Effector memory CD4-positive, alpha-beta T cell (primary cell): Measurements from ENCODE around the gene EIF4A2.

Experiments
- DNase-seq, 3 donors: peaks; one replicate each; pipeline ENCODE4 v3.0.0-alpha.2; 2020
- H3K27ac ChIP-seq: 2 replicates; pipeline ENCODE4 v1.7.0; 2013; ENCODE audit warnings: mild to moderate bottlenecking, low read length, moderate library complexity; ENCODE audit not compliant: insufficient read depth, poor library complexity, severe bottlenecking
- H3K27me3 ChIP-seq: replicated peaks from 2 replicates; pipeline ENCODE4 v1.7.0; 2013; ENCODE audit warnings: mild to moderate bottlenecking, low read length; ENCODE audit not compliant: insufficient read depth, control insufficient read depth, poor library complexity, severe bottlenecking
- H3K36me3 ChIP-seq: 2 replicates; pipeline ENCODE4 v1.7.0; 2013; ENCODE audit warnings: mild to moderate bottlenecking, low read length, moderate library complexity; ENCODE audit not compliant: control insufficient read depth, insufficient read depth
- H3K4me1 ChIP-seq: 2 replicates; pipeline ENCODE4 v1.7.0; 2013; ENCODE audit warnings: low read length, mild to moderate bottlenecking; ENCODE audit not compliant: control insufficient read depth, insufficient read depth, poor library complexity, severe bottlenecking
- H3K4me3 ChIP-seq: 2 replicates; pipeline ENCODE4 v1.7.0; 2013; ENCODE audit warnings: low read length, low read depth, mild to moderate bottlenecking; ENCODE audit not compliant: insufficient read depth, poor library complexity, severe bottlenecking
- H3K9me3 ChIP-seq: 2 replicates; pipeline ENCODE4 v1.7.0; 2013; ENCODE audit warnings: mild to moderate bottlenecking, low read length, moderate library complexity; ENCODE audit not compliant: control insufficient read depth

Gene EIF4A2

DNA sequence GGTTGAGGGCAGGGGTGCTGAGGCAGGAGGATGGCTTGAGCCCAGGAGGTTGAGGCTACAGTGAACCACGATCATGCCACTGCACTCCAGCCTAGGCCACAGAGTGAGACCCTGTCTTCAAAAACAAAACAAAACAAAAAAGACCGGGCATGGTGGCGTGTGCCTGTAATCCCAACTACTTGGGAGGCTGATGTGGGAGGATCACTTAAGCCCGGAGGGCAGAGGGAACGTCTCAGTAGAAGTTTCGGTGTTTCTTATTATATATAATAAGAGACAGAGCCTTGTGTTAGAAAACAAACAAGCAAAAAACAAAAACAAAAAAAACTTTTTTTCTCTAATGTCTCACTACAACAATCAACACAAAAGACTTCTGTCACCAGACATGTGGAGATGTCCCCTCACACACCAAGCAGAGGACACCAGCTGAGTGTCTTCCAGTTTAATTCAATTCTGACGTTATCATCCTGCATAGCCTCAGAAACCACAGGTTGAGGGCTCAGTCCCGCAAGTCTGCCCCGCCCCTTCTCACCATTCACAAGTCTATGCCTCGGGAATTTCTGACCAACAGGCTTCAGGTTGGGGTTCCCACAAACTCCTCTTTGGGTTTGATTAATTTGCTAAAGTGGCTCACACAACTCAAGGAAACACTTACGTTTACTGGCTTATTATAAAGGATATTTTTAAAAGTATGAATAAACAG lies 24.0 kb upstream of the EIF4A2 start:
- Histone ChIP-seq H3K27me3 (no peaks in the 10 kb centered on the region), H3K4me1 (no peaks in the 10 kb centered on the region), H3K9me3 (no peaks in the 10 kb centered on the region), H3K27ac (no peak overlapping the region), H3K36me3 (no peaks in the 10 kb centered on the region), H3K4me3 (no peak overlapping the region)
- no peak for DNase-seq

DNA sequence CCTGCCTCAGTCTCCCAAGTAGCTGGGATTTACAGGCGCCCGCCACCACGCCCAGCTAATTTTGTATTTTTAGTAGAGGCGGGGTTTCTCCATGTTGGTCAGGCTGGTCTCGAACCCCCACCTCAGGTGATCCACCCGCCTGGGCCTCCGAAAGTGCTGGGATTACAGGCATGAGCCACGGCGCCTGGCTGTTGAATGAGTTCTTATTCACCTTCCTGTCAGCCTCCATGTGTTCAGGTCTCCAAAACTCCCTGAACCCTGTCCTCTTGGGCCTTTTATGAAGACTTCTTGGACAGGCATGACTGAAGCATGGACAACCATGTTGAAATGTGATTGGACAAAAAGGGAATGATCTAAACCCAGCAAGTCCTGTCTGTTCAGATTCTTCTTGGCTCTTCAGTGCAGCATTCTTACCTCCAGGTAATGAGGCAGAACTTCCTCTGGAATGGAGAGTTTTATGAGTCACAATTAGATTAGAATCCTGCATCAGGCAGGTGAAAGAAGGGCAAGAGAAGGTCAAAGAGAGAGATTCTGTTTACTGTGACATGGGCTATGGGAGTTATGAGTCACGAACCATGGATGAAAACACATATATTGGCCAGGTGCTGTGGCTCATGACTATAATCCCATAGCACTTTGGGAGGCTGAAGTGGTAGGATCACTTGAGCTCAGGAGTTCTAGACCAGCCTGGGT lies 23.1 kb upstream of the EIF4A2 start:
- DNase-seq = no peak
- Histone ChIP-seq H3K27ac (no peak overlapping the region), H3K27me3 (no peaks in the 10 kb centered on the region), H3K4me3 (no peak overlapping the region), H3K4me1 (no peaks in the 10 kb centered on the region), H3K36me3 (no peaks in the 10 kb centered on the region), H3K9me3 (no peaks in the 10 kb centered on the region)

DNA sequence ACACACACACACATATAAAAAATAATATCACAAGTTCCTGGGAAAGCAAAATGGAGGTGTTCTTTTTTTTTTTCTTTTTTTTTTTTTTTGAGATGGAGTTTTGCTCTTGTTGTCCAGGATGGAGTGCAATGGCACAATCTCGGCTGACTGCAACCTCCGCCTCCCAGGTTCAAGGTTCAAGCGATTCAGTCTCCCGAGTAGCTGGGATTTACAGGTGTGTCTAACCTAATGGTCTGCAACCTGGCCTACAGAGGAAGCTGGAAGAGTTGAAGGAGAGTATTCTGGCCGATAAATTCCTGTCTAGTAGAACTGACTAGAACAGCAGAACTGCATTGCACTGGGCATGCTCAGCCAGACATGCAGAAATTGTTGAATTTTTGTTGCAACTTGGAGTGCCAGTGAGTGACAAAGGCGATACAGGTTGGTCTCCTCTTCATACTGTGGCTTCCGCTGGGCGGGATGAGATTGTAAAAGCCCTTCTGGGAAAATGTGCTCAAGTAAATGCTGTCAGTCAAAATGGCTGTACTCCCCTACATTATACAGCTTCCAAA lies 22.4 kb upstream of the EIF4A2 start:
- no peaks in the 10 kb centered on the region for H3K36me3 ChIP-seq
- no peak overlapping the region for H3K27ac ChIP-seq
- H3K9me3 ChIP-seq = no peaks in the 10 kb centered on the region
- DNase-seq = no peak
- H3K27me3 ChIP-seq = no peaks in the 10 kb centered on the region
- H3K4me3 ChIP-seq = no peak overlapping the region
- no peaks in the 10 kb centered on the region for H3K4me1 ChIP-seq

DNA sequence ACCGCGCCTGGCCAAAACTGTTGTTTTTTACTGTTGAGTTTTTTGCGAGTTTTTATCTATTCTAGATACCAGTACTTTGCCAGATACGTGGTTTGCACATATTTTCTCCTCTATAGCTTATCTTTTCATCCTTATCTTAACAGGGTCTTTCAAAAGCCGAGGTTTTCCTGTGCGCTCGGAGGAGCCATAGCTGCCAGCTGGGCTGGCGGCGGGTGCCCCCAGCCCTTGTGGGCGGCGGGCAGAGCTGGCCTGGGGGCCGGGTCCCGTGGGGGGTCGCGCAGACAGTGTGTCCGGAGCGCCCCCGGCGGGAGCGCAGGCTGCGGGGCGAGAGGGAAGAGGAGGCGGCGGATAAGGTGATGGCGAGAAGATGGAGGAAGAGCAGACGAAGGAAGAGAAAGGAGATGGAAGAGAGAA lies 11.1 kb upstream of the EIF4A2 start:
- DNase-seq = no peak
- H3K27me3 ChIP-seq = no peaks in the 10 kb centered on the region
- no peaks in the 10 kb centered on the region for H3K9me3 ChIP-seq
- H3K36me3 ChIP-seq = no peaks in the 10 kb centered on the region
- peak overlapping the region; percentile 64 for H3K27ac ChIP-seq
- H3K4me3 ChIP-seq = peak overlapping the region; percentile 84
- peaks cover 3% of the 10 kb centered on the region for H3K4me1 ChIP-seq

DNA sequence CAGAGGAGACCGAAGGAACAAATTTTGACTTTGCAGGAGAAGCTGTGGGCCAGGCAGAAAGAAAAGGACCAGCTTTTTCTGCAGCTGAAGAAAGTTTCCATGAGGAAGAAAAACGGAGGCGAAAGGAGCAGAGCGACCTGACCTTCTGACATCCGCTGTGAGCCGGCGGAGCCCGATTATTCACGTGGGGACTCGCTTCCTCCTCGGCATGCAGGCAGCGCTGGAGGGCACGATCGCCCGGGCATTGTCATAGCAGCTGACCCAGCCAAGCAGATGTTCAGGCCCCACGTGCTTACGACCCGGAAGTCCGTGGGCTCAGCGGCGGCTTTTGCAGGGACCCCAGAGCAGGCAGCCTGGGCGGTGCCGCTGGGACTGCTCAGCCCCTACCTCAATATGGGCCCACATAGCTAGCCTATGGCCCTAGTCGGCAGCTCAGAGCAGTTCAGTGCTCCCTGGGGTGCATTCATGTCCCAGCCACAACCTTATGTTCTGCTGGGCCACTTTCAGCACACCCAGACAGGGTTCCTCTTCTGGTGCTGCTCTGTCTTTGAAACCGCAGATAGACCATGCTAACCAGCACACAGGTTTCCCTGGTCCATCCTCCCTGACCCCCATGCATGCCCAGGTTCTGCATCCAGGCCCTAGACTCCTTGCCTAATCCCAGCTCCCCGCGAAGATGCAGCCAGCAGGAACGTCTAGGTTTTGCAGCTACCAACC lies 10.5 kb upstream of the EIF4A2 start:
- H3K27ac ChIP-seq = peak overlapping the region; percentile 64

DNA sequence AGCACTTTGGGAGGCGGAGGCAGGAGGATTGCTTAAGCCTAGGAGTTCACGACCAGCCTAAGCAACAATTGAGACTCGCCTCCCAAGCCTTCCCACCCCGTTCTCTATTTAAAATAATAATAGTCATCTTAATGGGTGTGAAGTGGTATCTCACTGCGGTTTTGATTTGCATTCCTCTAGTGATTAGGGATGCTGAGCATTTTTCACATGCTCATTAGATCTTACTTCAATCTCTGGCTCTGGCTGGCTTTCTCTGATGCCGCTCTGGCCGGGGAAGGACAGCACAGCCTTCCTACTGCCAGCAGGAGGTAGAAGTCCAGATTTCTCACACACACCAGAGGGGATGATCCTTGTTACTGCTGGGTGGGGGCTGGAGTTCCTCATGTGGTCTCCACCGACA lies 7.4 kb upstream of the EIF4A2 start:
- DNase-seq = no peak
- peaks cover 3% of the 10 kb centered on the region for H3K4me1 ChIP-seq
- no peaks in the 10 kb centered on the region for H3K9me3 ChIP-seq
- H3K27ac ChIP-seq = no peak overlapping the region
- H3K4me3 ChIP-seq = no peak overlapping the region
- no peaks in the 10 kb centered on the region for H3K36me3 ChIP-seq
- H3K27me3 ChIP-seq = no peaks in the 10 kb centered on the region

More for the DNA sequence above, 10.5 kb upstream of the EIF4A2 start:
- Histone ChIP-seq H3K9me3 (no peaks in the 10 kb centered on the region), H3K4me1 (peaks cover 3% of the 10 kb centered on the region), H3K36me3 (no peaks in the 10 kb centered on the region), H3K4me3 (peak overlapping the region; percentile 84), H3K27me3 (no peaks in the 10 kb centered on the region)
- peak; percentile 24 to 49 (median 24) for DNase-seq

DNA sequence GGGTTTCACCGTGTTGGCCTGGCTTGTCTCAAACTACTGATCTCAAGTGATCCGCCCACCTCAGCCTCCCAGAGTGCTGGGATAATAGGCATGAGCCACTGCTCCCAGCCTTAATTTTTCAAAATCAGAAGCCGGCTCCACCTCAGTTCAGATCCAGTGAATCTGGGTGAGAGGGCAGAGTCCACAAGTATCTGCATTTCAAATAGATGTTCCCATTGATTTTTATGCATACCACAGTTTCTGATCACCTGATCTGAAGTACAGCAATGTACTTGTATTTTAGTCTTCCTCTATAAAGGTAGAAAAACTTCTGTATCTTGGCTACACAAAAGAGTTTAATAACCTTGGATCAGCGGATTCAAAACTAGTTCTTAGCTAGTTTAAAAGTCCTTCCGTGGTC lies 4.2 kb upstream of the EIF4A2 start:
- Histone ChIP-seq H3K27ac (no peak overlapping the region), H3K4me1 (no peaks in the 10 kb centered on the region), H3K4me3 (no peak overlapping the region), H3K9me3 (no peaks in the 10 kb centered on the region), H3K36me3 (no peaks in the 10 kb centered on the region), H3K27me3 (no peaks in the 10 kb centered on the region)
- no peak for DNase-seq

DNA sequence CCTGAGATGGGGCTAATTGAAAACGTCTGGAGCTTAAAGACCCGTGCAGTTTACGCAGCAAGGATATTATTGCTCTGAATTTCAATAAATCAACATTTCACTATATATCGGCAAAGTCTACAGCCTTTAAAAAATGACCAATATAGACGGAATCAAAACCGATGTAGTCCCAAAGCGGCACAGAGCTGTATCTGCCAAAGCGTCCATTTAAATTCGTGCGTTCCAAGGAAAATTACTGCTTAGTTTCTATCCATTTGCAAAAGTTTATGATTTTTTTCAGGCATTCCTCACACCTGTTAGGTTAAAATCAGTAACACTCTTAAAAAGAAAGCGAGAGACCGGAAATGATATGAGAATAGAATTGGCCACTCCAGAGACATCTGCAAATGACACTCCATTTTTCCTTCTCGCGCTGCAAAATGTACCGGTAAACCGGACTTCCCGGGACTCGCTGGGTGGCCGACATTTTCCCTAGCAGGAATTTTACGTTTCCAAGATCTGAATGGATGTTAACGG lies 777 bp upstream of the EIF4A2 start:
- no peak for DNase-seq
- H3K9me3 ChIP-seq = no peaks in the 10 kb centered on the region
- H3K4me3 ChIP-seq = peak overlapping the region; percentile 97
- peaks cover 24% of the 10 kb centered on the region for H3K4me1 ChIP-seq
- H3K27ac ChIP-seq = peak overlapping the region; percentile 98
- H3K27me3 ChIP-seq = no peaks in the 10 kb centered on the region
- H3K36me3 ChIP-seq = peaks cover 33% of the 10 kb centered on the region

DNA sequence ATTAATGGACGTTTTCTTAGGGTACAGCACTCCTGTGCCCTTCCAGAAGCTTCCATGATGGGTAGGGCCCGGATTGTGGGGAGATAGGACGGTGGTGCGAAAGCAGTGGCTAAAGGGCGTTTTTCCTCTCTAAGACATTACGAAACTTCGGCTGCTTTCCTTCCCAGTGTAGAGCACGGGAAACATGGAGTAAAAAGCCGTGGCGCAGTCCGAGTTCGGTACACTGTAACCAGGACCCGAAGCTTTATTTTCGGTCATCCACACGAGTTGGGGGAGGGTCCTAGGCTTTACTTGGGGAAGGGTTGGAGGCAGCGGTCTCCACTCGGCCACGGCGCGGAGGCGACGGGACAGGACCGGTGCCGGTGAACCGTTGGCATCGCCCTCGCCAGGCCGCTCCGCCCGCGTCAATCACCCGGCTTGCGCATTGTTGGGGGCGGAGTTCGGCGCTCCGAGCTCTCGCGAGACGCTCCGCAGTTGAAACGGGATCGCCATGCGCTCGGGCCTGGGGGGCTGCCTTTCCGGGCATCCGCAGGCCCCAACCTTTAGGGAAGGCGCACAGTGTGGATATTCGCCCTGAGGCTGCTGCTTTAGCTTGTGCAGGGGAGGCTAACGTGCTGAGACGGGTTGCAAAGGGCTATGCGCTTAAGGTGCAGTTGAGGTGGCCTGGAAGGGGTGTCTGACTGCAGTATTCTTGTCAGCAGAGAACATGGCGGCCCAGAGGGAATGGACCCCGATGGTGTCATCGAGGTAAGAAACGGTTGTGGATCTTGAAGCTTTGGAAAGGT lies 546 bp downstream of the EIF4A2 start:
- H3K9me3 ChIP-seq = no peaks in the 10 kb centered on the region
- peak; percentile 66 to 75 (median 68) for DNase-seq
- peak overlapping the region; percentile 98 for H3K27ac ChIP-seq
- peaks cover 46% of the 10 kb centered on the region for H3K36me3 ChIP-seq
- no peaks in the 10 kb centered on the region for H3K27me3 ChIP-seq
- H3K4me1 ChIP-seq = peaks cover 29% of the 10 kb centered on the region
- H3K4me3 ChIP-seq = peak overlapping the region; percentile 97
